GM18870 (cell line): ENCODE measurements around the gene C15orf62.

Experiments
- ATAC-seq: cut with Tn5 transposase; IDR thresholded peaks from one replicate; pipeline ENCODE4 v1.9.1; 2021; ENCODE audit warnings: moderate library complexity; ENCODE audit not compliant: unreplicated experiment

C15orf62 gene

DNA sequence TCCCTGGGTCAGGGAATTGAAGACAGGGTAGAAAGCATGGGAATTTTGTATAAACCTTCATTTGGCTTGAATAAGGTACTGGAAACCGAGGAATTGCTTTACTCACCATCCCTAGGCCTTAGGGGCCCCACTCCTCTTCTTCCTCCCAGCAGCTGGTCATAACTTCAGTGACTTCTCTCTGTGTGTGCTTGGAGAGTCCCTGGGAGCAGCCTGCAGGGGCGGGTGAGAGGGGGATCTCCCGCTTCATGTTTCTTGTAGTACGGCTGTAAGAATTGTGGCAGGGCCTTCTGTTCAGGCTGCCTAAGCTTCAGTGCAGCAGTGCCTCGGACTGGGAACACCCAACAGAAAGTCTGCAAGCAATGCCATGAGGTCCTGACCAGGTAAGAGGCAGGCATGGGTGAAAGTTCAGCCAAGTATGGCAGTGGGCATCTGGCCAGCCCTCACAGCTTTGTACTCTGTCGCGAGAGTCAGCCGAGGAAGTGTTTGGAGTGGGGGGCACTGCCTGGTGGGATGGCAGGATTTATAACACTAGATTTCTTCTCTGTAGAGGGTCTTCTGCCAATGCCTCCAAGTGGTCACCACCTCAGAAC lies 39.2 kb downstream of the C15orf62 start:
- ATAC-seq: no peak

DNA sequence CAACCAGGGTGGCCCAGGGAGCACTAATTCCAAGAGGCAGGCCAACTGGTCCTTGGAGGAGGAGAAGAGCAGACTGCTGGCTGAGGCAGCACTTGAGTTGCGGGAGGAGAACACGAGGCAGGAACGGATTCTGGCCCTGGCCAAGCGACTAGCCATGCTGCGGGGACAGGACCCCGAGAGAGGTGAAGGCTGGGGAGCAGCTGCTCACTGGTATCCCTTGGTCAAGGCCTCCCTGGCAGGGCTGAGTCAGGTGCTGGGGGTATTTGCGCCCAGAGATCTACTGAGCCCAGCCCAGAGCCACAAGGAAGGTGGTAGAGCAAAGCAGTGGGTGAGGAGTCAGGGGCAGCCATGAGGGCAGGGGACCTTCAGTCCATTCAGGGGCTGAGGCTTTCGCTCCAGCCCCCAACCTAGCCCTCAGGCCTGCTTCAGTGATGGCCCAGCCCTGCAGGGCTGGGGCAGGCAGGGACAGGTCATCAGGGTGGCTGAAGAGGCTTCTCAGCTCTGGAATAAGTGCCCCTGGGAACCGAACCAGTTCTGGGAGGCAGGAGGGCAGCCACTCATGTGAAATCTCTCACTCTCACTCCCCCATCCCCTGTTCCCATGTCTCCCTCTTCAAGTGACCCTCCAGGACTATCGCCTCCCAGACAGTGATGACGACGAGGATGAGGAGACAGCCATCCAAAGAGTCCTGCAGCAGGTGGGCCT lies 43.1 kb downstream of the C15orf62 start:
- ATAC-seq: no peak

DNA sequence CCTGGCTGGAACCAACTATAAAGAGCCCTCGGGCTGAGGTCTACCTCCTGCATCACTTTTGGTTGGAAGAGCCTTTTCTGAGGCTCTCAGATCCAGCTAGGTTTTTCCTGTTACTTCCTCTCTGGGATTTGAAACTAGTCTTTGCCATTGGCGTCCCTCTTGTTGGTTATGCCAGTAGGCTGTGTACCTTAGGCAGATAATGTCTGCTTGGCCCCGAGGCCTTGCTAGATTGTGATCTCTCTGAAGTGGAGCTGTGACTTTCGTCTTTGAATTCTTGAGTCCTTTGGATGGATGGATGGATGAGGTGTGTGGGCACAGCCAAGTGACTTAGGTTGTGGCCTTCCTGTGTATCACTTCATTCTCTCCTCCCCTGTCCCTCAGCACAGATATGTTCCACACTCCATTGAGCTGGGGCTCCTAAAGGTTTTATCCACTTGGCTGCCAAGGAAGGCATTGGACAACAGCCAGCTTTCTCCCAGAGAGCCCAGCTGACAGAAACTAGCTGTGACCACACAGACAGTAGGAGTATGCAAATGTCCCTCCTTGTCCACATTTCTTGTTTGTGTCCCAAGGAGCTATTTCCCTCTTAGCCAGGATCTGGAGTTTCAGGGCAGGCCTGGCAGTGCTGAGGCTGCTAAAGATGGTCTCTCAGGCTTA lies 45.4 kb downstream of the C15orf62 start:
- ATAC-seq: no peak

DNA sequence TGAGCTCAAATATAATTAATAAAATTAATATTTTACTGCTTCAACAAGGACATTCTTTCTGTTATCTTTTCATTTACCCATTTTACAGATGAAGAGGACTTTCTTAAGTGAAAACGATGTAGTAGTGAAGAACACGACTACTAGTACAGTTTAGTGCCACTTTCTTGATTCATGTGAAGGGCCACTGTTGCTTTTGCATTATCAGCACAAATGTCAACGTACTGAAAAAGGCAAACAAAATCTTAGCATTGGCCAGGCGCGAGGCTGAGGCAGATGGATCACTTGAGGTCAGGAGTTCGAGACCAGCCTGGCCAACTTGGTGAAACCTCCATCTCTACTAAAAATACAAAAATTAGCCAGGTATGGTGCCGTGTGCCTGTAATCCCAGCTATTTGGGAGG lies 49.3 kb downstream of the C15orf62 start:
- no peak for ATAC-seq

DNA sequence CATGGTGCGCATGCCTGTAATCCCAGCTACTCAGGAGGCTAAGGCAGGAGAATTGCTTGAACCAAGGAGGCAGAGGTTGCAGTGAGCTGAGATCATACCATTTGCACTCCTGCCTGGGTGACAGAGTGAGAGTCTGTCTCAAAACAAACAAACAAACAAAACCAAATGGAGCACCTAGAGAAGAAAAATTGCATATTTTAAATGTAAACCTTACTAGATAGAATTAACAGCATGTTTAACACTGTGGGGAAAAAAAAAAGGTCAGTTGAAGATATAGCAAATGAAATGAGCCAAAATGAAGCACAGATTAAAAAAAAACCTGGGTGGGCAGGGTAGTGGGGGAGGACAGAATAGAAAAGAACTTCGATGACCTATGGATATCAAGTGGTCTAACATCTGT lies 51.4 kb downstream of the C15orf62 start:
- ATAC-seq: no peak
